CD8-positive, alpha-beta memory T cell (primary cell): ENCODE data around the gene CCL8. TPM values are rescaled to one million over a fixed set of nuclear protein-coding genes. Genes with fewer than 3 reads are reported as not detected.

ENCODE experiments used
- CTCF ChIA-PET: fragments of 350-600 bp; sonication (Branson Sonifier 250); formaldehyde crosslinking; loops from one replicate; lab custom pipeline; 2021; ENCODE audit warnings: antibody characterized with exemption; lab: Charles Lee
- POLR2A ChIA-PET: fragments of 350-600 bp; sonication (Branson Sonifier 250); formaldehyde crosslinking; loops from one replicate; lab custom pipeline; 2021; ENCODE audit warnings: antibody characterized with exemption; lab: Charles Lee
- DNase-seq, 5 donors: peaks; one replicate each; pipeline versions ENCODE4 v3.0.0 to v3.0.0-alpha.2; 2020 to 2022; ENCODE audit warnings: mixed read lengths in 1 of 5
- H3K27ac ChIP-seq: one replicate; pipeline ENCODE4 v1.7.0; 2013; ENCODE audit warnings: low read depth, mild to moderate bottlenecking, low read length, moderate library complexity
- H3K27me3 ChIP-seq: 2 replicates; pipeline ENCODE4 v1.7.0; 2013; ENCODE audit warnings: low read length, mild to moderate bottlenecking; ENCODE audit not compliant: insufficient read depth, poor library complexity, severe bottlenecking
- H3K36me3 ChIP-seq: 2 replicates; pipeline ENCODE4 v1.7.0; 2013; ENCODE audit warnings: mild to moderate bottlenecking, low read length, moderate library complexity; ENCODE audit not compliant: insufficient read depth
- H3K4me1 ChIP-seq: 2 replicates; pipeline ENCODE4 v1.7.0; 2013; ENCODE audit warnings: mild to moderate bottlenecking, low read length, moderate library complexity; ENCODE audit not compliant: insufficient read depth
- H3K4me3 ChIP-seq: 2 replicates; pipeline ENCODE4 v1.7.0; 2013; ENCODE audit warnings: mild to moderate bottlenecking, low read length
- H3K9me3 ChIP-seq: 2 replicates; pipeline ENCODE4 v1.7.0; 2013; ENCODE audit warnings: mild to moderate bottlenecking, low read length
- H3K27ac Mint-ChIP-seq, 8 donors: one replicate each; pipeline ENCODE4 v1.8.0; 2020 to 2021; ENCODE audit warnings: mixed read lengths in 8 of 8, mild to moderate bottlenecking in 6 of 8, inconsistent platforms in 3 of 8, moderate library complexity in 3 of 8
- H3K27me3 Mint-ChIP-seq, 2 donors: one replicate each; pipeline ENCODE4 v1.8.0; 2020 to 2021; ENCODE audit warnings: mixed read lengths in 2 of 2, mild to moderate bottlenecking in 1 of 2, moderate library complexity in 1 of 2
- H3K36me3 Mint-ChIP-seq, 3 donors: one replicate each; pipeline ENCODE4 v1.8.0; 2020 to 2021; ENCODE audit warnings: mixed read lengths in 3 of 3, inconsistent platforms in 1 of 3, mild to moderate bottlenecking in 1 of 3
- H3K4me1 Mint-ChIP-seq, 3 donors: one replicate each; pipeline ENCODE4 v1.8.0; 2020 to 2021; ENCODE audit warnings: mixed read lengths in 3 of 3, inconsistent platforms in 1 of 3, mild to moderate bottlenecking in 1 of 3
- H3K4me3 Mint-ChIP-seq, 7 donors: one replicate each; pipeline ENCODE4 v1.8.0; 2020 to 2021; ENCODE audit warnings: mixed read lengths in 7 of 7, mild to moderate bottlenecking in 6 of 7, moderate library complexity in 4 of 7, inconsistent platforms in 2 of 7
- H3K9me3 Mint-ChIP-seq, 5 donors: one replicate each; pipeline ENCODE4 v1.8.0; 2020 to 2022; ENCODE audit warnings: mixed read lengths in 5 of 5, mild to moderate bottlenecking in 3 of 5, moderate library complexity in 2 of 5, inconsistent platforms in 1 of 5
- polyA plus RNA-seq: library from polyadenylated mRNA; unstranded; fragments of 300-500 nt; fragmentation: Illumina TruSeq; gene quantifications from one replicate; pipeline ENCODE4 v1.2.3, GENCODE V29; 2021
- total RNA-seq, 2 experiments: library from RNA; stranded (reverse); gene quantifications; one replicate each; pipeline ENCODE4 v1.2.3, GENCODE V29; 2021

CCL8 gene
- total and polyA plus RNA-seq, 3 experiments from 2014 or later: not detected

DNA sequence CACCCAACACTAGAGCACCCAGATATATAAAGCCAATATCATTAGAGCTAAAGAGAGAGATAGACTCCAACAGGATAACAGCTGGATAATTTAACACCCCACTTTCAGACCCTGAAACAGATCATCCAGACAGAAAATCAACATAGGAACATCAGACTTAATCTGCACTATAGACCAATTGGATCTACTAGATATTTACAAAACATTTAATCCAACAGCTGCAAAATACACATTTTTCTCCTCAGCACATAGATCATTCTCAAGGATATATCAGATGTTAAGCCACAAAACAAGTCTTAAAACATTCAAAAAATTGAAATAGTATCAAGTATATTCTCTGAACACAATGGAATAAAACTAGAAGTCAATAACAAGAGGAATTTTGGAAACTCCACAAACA lies 33.0 kb downstream of the CCL8 start:
- Histone ChIP-seq H3K9me3 (no peaks in the 10 kb centered on the region), H3K27me3 (no peaks in the 10 kb centered on the region), H3K4me3 (no peak overlapping the region), H3K36me3 (no peaks in the 10 kb centered on the region), H3K4me1 (no peaks in the 10 kb centered on the region), H3K27ac (no peak overlapping the region)
- Mint-ChIP-seq H3K9me3 (peaks cover 0 to 2% (median 0%) of the 10 kb centered on the region in 5 donors), H3K4me3 (no peak overlapping the region), H3K27ac (no peak overlapping the region), H3K4me1 (no peaks in the 10 kb centered on the region), H3K36me3 (no peaks in the 10 kb centered on the region), H3K27me3 (peaks cover 7 to 49% of the 10 kb centered on the region in 2 donors)
- no peak for DNase-seq
- ChIA-PET POLR2A (no interaction called here), CTCF (interaction anchor here (0.7 kb wide), 1 partner anchor 9 kb away, joined by 3 read pairs; no protein-coding TSS in a partner anchor)

DNA sequence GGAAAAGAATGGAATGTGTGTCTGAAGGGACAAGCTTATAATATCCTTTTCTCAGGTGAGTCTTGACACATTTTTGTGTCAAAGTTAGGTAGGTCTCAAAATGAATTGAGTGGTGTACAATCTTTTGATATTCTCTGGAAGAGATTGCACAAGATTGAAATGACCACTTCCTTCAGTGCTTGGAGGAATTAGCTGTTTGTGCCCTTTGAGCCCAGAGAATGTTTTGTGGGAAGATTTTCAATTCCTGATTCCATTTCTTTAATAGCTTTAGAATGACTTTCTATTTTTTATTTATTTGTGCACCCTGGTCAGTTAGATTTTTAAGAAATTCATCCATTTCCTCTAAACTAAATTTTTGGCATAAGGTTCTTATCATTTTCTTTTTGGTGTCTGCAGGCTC lies 35.4 kb downstream of the CCL8 start:
- peaks cover 0 to 2% (median 0%) of the 10 kb centered on the region in 5 donors for H3K9me3 Mint-ChIP-seq
- CTCF ChIA-PET: no interaction called here

DNA sequence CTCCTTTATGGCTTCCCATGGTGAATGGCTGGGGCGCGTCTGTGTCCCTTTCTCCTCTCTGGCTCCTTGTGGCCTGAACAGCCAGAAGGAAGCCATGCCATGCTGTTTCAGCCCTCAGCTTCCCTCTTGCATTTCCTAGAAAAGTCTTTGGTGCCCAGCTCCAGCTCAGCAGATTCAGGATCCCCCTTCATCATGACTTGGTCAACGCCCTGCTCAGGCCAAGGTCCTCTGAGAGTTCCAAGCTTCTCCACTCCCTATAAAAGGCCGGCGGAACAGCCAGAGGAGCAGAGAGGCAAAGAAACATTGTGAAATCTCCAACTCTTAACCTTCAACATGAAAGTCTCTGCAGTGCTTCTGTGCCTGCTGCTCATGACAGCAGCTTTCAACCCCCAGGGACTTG lies 37.0 kb downstream of the CCL8 start, which contains the start of gene CCL13:
TSS of gene CCL13 (plus strand) at position 287 of the 400 bp plus-strand sequence. CDS start at position 334, 47 bp downstream.
- no peaks in the 10 kb centered on the region for H3K4me1 Mint-ChIP-seq
- peaks cover 10 to 42% of the 10 kb centered on the region in 2 donors for H3K27me3 Mint-ChIP-seq
- no peaks in the 10 kb centered on the region for H3K36me3 Mint-ChIP-seq
- no peak for DNase-seq
- H3K27ac Mint-ChIP-seq: no peak within 1 kb of the TSS
- POLR2A ChIA-PET: no interaction called here
- Histone ChIP-seq H3K4me1 (no peaks in the 10 kb centered on the region), H3K27me3 (no peaks in the 10 kb centered on the region), H3K4me3 (no peak within 1 kb of the TSS), H3K9me3 (no peaks in the 10 kb centered on the region), H3K27ac (no peak within 1 kb of the TSS), H3K36me3 (no peaks in the 10 kb centered on the region)
- H3K4me3 Mint-ChIP-seq: no peak within 1 kb of the TSS
- H3K9me3 Mint-ChIP-seq: peaks cover 0 to 2% (median 0%) of the 10 kb centered on the region in 5 donors
- CTCF ChIA-PET: no interaction called here

More for the DNA sequence above, 35.4 kb downstream of the CCL8 start:
- Histone ChIP-seq H3K27ac (no peak overlapping the region), H3K36me3 (no peaks in the 10 kb centered on the region), H3K27me3 (no peaks in the 10 kb centered on the region), H3K4me1 (no peaks in the 10 kb centered on the region), H3K4me3 (no peak overlapping the region), H3K9me3 (no peaks in the 10 kb centered on the region)
- Mint-ChIP-seq H3K27me3 (peaks cover 10 to 42% of the 10 kb centered on the region in 2 donors), H3K4me3 (no peak overlapping the region), H3K4me1 (no peaks in the 10 kb centered on the region), H3K27ac (no peak overlapping the region), H3K36me3 (no peaks in the 10 kb centered on the region)
- DNase-seq: no peak
- POLR2A ChIA-PET: no interaction called here

DNA sequence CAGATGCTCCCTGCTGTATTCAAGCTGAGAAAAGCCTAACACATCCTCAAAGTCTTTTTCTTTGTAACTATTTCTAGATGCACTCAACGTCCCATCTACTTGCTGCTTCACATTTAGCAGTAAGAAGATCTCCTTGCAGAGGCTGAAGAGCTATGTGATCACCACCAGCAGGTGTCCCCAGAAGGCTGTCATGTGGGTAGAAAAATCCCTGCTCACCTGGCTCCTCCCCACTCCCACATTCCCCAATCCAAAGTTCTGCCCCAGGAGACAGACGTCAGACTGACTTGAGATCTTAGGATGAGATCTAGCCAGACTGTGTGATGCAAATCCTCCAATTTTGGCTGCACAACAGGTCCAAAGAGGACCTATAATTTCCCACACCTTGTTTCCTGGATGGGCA lies 38.2 kb downstream of the CCL8 start:
- Histone ChIP-seq H3K4me3 (no peak overlapping the region), H3K4me1 (no peaks in the 10 kb centered on the region), H3K36me3 (no peaks in the 10 kb centered on the region), H3K27ac (no peak overlapping the region), H3K9me3 (no peaks in the 10 kb centered on the region), H3K27me3 (no peaks in the 10 kb centered on the region)
- ChIA-PET POLR2A (no interaction called here), CTCF (no interaction called here)
- Mint-ChIP-seq H3K27ac (no peak overlapping the region), H3K4me1 (no peaks in the 10 kb centered on the region), H3K36me3 (no peaks in the 10 kb centered on the region), H3K4me3 (no peak overlapping the region), H3K27me3 (peaks cover 5 to 42% of the 10 kb centered on the region in 2 donors), H3K9me3 (peaks cover 0 to 2% (median 0%) of the 10 kb centered on the region in 5 donors)
- no peak for DNase-seq

DNA sequence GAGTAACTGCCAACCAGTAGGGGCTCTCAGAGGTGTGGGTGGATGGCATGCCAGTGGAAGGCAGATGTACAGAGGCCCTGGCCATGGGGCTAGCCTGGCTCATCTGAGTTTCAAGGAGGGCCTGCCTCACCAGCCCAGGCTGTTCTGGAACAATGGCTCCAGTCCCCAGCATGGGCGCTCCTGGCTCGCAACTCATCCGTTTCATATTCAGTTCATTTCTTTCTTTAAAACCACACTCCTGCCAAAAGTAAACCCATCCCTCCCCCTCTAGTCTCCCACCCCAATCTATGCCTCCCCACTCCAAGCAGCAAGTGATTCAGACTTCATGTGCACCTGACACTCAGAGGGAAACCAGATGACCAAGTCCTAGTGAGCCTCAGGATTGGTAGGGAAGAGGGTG lies 39.4 kb downstream of the CCL8 start:
- Histone ChIP-seq H3K36me3 (no peaks in the 10 kb centered on the region), H3K27me3 (no peaks in the 10 kb centered on the region), H3K4me1 (no peaks in the 10 kb centered on the region), H3K27ac (no peak overlapping the region), H3K4me3 (no peak overlapping the region), H3K9me3 (no peaks in the 10 kb centered on the region)
- no peak overlapping the region for H3K27ac Mint-ChIP-seq
- POLR2A ChIA-PET: no interaction called here
- no peaks in the 10 kb centered on the region for H3K4me1 Mint-ChIP-seq
- no peak overlapping the region for H3K4me3 Mint-ChIP-seq
- peaks cover 0 to 2% (median 0%) of the 10 kb centered on the region in 5 donors for H3K9me3 Mint-ChIP-seq
- H3K27me3 Mint-ChIP-seq: peaks cover 8 to 53% of the 10 kb centered on the region in 2 donors
- DNase-seq: no peak
- H3K36me3 Mint-ChIP-seq: no peaks in the 10 kb centered on the region
- CTCF ChIA-PET: no interaction called here

DNA sequence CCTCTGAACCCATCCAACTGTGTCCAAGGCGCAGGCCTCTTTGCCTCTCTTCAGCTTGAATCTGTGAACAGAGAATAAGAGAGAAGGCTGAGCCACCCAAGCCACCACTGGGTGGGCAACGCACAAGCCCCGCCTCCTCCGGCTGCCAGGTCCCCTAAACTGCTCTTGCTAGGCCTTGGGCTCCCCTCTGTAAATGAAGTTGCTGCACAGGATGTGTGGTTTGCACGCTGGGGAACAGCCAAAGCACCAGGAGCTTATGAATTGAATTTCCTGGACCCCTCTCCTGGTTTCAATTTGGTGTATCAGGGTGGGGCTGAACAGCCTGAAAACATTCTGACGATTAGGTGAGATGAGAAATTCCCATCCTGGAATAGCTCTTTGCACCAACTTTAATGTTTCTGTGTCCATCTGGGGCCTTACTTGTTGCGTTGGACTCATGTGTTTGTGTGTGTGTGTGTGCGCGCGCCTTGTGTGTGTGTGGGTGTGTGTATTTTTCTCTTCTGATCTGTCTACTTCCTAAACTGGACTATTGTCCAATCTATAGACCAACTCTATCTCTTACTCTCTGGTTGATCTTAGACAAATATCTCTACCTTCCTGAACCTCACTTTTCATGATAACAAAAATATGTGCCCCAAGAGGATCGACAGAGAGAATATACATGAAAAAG lies 41.5 kb downstream of the CCL8 start:
- no peaks in the 10 kb centered on the region for H3K36me3 Mint-ChIP-seq
- H3K4me1 Mint-ChIP-seq: peaks cover 5 to 7% (median 6%) of the 10 kb centered on the region in 3 donors
- H3K4me3 ChIP-seq: no peak overlapping the region
- peaks cover 9 to 60% of the 10 kb centered on the region in 2 donors for H3K27me3 Mint-ChIP-seq
- CTCF ChIA-PET: interaction anchor here (0.8 to 1.7 kb wide), 5 partner anchors 8 to 160 kb away, joined by 3 to 9 read pairs (median 3); no protein-coding TSS in a partner anchor
- DNase-seq: no peak
- H3K9me3 Mint-ChIP-seq: no peaks in the 10 kb centered on the region
- no peak overlapping the region for H3K4me3 Mint-ChIP-seq
- H3K27me3 ChIP-seq: no peaks in the 10 kb centered on the region
- no peaks in the 10 kb centered on the region for H3K4me1 ChIP-seq
- no peaks in the 10 kb centered on the region for H3K36me3 ChIP-seq
- H3K27ac ChIP-seq: no peak overlapping the region
- POLR2A ChIA-PET: no interaction called here
- H3K27ac Mint-ChIP-seq: no peak overlapping the region
- H3K9me3 ChIP-seq: no peaks in the 10 kb centered on the region

DNA sequence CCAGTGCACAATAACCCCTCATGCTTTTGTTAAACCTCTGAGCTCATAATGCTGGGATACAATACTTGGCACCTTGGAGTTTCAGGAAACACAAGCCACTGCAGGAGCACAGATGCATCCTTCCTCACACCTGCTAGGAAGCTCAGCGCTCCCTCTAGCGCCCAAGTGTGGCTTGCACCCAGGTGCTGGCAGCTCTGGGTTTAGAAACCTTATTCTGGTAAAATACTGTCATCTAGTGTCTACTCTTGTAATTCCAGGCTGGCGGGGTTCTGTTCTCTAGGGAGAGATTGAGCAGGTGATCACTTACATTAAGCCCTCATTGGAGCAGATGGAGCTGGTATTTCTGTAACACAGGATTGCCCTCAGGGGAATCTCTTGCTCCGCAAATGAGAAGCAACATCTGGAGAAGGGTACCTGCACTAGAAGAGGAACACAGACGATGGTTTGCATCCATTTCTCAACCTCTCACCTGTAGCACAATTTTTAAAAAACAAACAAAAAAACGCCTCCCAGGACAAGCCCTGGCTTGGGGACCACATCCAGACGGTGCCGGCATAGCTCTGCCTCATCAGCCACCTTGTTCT lies 42.3 kb downstream of the CCL8 start:
- H3K36me3 Mint-ChIP-seq: no peaks in the 10 kb centered on the region
- no peaks in the 10 kb centered on the region for H3K4me1 ChIP-seq

DNA sequence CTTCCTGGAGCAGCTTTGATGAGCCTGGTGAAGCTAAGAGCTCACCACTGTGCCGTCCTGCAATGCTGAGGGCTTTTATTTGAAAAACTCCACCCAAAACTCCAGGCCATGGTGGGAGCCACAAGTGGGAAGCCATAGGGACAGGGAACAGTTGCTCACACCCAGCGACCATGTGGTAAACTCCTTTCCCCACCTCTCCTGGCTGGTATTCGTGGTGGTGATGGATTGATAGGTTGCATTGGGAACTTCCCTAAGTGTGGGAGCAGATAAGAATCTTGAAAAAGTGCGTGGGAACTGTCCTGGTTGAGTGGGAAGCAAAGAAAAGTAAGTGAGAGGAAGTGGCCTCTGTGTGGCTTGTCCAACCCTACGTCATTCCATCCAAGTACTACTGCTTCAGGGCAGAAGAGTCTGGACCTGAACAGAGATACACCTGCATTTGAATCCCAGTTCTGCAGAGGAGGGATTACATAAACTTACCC lies 44.0 kb downstream of the CCL8 start, which contains the start of gene CCL1:
TSS of gene CCL1 (minus strand) at position 51 of the 479 bp plus-strand sequence. CDS start 72 bp downstream, outside the sequence.
- no peak within 1 kb of the TSS for H3K4me3 Mint-ChIP-seq
- no peaks in the 10 kb centered on the region for H3K36me3 Mint-ChIP-seq
- H3K27ac ChIP-seq: no peak within 1 kb of the TSS
- POLR2A ChIA-PET: no interaction called here
- no peaks in the 10 kb centered on the region for H3K9me3 Mint-ChIP-seq
- H3K4me1 Mint-ChIP-seq: peaks cover 5 to 7% (median 6%) of the 10 kb centered on the region in 3 donors
- CTCF ChIA-PET: no interaction called here
- no peak within 1 kb of the TSS for H3K27ac Mint-ChIP-seq
- no peak for DNase-seq
- no peaks in the 10 kb centered on the region for H3K9me3 ChIP-seq
- no peaks in the 10 kb centered on the region for H3K4me1 ChIP-seq
- peaks cover 10 to 54% of the 10 kb centered on the region in 2 donors for H3K27me3 Mint-ChIP-seq
- no peaks in the 10 kb centered on the region for H3K36me3 ChIP-seq
- no peaks in the 10 kb centered on the region for H3K27me3 ChIP-seq
- H3K4me3 ChIP-seq: no peak within 1 kb of the TSS

More for the DNA sequence above, 42.3 kb downstream of the CCL8 start:
- Histone ChIP-seq H3K9me3 (no peaks in the 10 kb centered on the region), H3K4me3 (no peak overlapping the region), H3K27me3 (no peaks in the 10 kb centered on the region), H3K36me3 (no peaks in the 10 kb centered on the region), H3K27ac (no peak overlapping the region)
- peak; percentile 7 to 59 (median 26) for DNase-seq
- H3K27me3 Mint-ChIP-seq: peaks cover 8 to 58% of the 10 kb centered on the region in 2 donors
- ChIA-PET CTCF (interaction anchor here (0.8 to 1.7 kb wide), 5 partner anchors 9 to 161 kb away, joined by 3 to 9 read pairs (median 3); no protein-coding TSS in a partner anchor), POLR2A (no interaction called here)
- no peak overlapping the region for H3K27ac Mint-ChIP-seq
- H3K9me3 Mint-ChIP-seq: no peaks in the 10 kb centered on the region
- H3K4me3 Mint-ChIP-seq: no peak overlapping the region
- peaks cover 5 to 7% (median 6%) of the 10 kb centered on the region in 3 donors for H3K4me1 Mint-ChIP-seq
